ENCODE data around the gene AAK1. TPM values are rescaled to one million over a fixed set of nuclear protein-coding genes. Genes with fewer than 3 reads are reported as not detected.

AAK1 gene
- total and polyA plus RNA-seq, 2 of the 13 experiments (the other 11 are each of a cell fraction or from before 2014, with no cell fraction given) = 9.8 to 10.3 TPM

DNA sequence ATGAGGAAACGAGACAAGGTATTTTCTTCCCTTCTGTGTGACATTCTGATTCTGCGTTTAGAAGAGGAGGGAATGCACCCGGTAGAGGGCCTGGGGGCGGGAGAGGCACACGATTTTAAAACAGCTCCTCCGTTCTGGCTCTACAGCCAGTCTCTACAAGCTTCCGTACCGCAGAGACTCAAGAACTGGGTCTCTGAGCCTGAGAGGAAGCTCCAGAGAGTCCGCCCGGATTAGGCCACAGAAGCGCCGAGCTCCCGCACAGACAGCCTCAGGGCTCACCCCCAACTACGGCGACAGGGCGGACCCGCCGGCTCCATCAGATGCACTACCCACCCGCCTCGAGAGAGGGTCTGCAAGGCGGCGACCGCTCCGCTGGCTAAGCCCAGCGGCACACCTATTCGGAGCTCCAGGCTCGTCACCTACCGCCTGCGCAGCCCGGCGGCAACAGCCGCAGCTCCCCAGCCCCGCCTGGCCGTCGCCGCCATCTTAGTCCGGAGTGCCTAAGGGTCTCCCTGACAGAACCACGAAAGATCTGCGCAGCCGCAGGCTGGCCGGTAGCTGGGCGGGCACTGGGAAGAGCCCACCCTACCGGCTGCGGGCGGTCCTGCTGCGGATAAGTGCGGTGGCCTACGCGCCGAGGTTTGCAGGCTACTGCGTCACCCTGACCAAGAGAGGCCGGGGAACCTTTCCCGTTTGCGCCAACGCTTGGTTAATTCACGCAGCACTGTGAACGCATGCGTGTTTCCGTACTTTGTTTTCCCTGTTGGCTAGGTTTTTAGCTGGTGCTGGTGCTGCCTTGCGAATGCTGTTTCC lies 206.4 kb downstream of the AAK1 start, which contains the start of gene NFU1 (continued):
- 0 out of 2 replicates have a peak, but pooled peaks have one; percentile 72 for TF ChIP-seq MYNN (CRISPR knock-in tag; IDR thresholded peaks at IDR 0.05; ENCODE audit: low read depth)
- TF ChIP-seq, protein P1, sequence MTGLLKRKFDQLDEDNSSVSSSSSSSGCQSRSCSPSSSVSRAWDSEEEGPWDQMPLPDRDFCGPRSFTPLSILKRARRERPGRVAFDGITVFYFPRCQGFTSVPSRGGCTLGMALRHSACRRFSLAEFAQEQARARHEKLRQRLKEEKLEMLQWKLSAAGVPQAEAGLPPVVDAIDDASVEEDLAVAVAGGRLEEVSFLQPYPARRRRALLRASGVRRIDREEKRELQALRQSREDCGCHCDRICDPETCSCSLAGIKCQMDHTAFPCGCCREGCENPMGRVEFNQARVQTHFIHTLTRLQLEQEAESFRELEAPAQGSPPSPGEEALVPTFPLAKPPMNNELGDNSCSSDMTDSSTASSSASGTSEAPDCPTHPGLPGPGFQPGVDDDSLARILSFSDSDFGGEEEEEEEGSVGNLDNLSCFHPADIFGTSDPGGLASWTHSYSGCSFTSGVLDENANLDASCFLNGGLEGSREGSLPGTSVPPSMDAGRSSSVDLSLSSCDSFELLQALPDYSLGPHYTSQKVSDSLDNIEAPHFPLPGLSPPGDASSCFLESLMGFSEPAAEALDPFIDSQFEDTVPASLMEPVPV (CRISPR knock-in tag; IDR thresholded peaks at IDR 0.05) = peak; percentile 46; the same call in 1 of the 2 replicates
- no peak for TF ChIP-seq ETV5 (CRISPR knock-in tag; IDR thresholded peaks at IDR 0.05; ENCODE audit: borderline replicate concordance)
- TF ChIP-seq SIX4 (CRISPR knock-in tag; IDR thresholded peaks at IDR 0.05) = 0 out of 2 replicates have a peak, but pooled peaks have one; percentile 10
- peak; percentile 30; the same call in 1 of the 2 replicates for TF ChIP-seq RARA (CRISPR knock-in tag; IDR thresholded peaks at IDR 0.05)
- 0 out of 2 replicates have a peak, but pooled peaks have one; percentile 38 for TF ChIP-seq ZNF629 (CRISPR knock-in tag; conservative IDR thresholded peaks at IDR 0.05)
- peak; percentile 48; the same call in 1 of the 2 replicates for TF ChIP-seq ZNF121 (CRISPR knock-in tag; IDR thresholded peaks at IDR 0.05)
- no peak for TF ChIP-seq ESRRA (CRISPR knock-in tag; IDR thresholded peaks at IDR 0.05; ENCODE audit: low read depth)
- peak; percentile 98 for TF ChIP-seq ZNF781 (CRISPR knock-in tag; IDR thresholded peaks at IDR 0.05; ENCODE audit: borderline replicate concordance, not compliant biosample characterization)
- TF ChIP-seq ZMAT3 (CRISPR knock-in tag; conservative IDR thresholded peaks at IDR 0.05) = peak; percentile 87
- peak; percentile 96 for TF ChIP-seq ZSCAN20 (CRISPR knock-in tag; IDR thresholded peaks at IDR 0.05; ENCODE audit: borderline replicate concordance)
- TF ChIP-seq, protein P2, sequence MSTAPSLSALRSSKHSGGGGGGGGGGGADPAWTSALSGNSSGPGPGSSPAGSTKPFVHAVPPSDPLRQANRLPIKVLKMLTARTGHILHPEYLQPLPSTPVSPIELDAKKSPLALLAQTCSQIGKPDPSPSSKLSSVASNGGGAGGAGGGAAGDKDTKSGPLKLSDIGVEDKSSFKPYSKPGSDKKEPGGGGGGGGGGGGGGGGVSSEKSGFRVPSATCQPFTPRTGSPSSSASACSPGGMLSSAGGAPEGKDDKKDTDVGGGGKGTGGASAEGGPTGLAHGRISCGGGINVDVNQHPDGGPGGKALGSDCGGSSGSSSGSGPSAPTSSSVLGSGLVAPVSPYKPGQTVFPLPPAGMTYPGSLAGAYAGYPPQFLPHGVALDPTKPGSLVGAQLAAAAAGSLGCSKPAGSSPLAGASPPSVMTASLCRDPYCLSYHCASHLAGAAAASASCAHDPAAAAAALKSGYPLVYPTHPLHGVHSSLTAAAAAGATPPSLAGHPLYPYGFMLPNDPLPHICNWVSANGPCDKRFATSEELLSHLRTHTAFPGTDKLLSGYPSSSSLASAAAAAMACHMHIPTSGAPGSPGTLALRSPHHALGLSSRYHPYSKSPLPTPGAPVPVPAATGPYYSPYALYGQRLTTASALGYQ (CRISPR knock-in tag; IDR thresholded peaks at IDR 0.05) = peak; percentile 63; the same call in 1 of the 2 replicates
- peak; percentile 100 for TF ChIP-seq HNRNPLL (IDR thresholded peaks at IDR 0.05; ENCODE audit: low read depth, low read length, poor library complexity, severe bottlenecking)
- TF ChIP-seq ZNF589 (CRISPR knock-in tag; conservative IDR thresholded peaks at IDR 0.05) = no peak
- TF ChIP-seq BRD4 (CRISPR knock-in tag; IDR thresholded peaks at IDR 0.05) = peak; percentile 97
- peak; percentile 92 for TF ChIP-seq POLR2G (IDR thresholded peaks at IDR 0.05; ENCODE audit: low read depth, low read length)
- TF ChIP-seq, protein P3, sequence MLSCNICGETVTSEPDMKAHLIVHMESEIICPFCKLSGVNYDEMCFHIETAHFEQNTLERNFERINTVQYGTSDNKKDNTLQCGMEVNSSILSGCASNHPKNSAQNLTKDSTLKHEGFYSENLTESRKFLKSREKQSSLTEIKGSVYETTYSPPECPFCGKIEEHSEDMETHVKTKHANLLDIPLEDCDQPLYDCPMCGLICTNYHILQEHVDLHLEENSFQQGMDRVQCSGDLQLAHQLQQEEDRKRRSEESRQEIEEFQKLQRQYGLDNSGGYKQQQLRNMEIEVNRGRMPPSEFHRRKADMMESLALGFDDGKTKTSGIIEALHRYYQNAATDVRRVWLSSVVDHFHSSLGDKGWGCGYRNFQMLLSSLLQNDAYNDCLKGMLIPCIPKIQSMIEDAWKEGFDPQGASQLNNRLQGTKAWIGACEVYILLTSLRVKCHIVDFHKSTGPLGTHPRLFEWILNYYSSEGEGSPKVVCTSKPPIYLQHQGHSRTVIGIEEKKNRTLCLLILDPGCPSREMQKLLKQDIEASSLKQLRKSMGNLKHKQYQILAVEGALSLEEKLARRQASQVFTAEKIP (CRISPR knock-in tag; IDR thresholded peaks at IDR 0.05; ENCODE audit: borderline replicate concordance) = no peak
- no peak for TF ChIP-seq SRSF4 (IDR thresholded peaks at IDR 0.05; ENCODE audit: low read depth, low read length, poor library complexity, severe bottlenecking)
- TF ChIP-seq ZNF501 (CRISPR knock-in tag; IDR thresholded peaks at IDR 0.05) = peak; percentile 95
- 0 out of 2 replicates have a peak, but pooled peaks have one; percentile 33 for TF ChIP-seq JUN (CRISPR knock-in tag; IDR thresholded peaks at IDR 0.05)
- TF ChIP-seq PRPF4 (IDR thresholded peaks at IDR 0.05; ENCODE audit: low read depth, low read length, poor library complexity, severe bottlenecking) = no peak
- TF ChIP-seq TMF1 (CRISPR knock-in tag; IDR thresholded peaks at IDR 0.05; ENCODE audit: low read depth) = peak; percentile 79
- TF ChIP-seq ATF1 (CRISPR knock-in tag; IDR thresholded peaks at IDR 0.05) = no peak
